ENCODE measurements around the gene ST14. TPM values are rescaled to one million over a fixed set of nuclear protein-coding genes. Genes with fewer than 3 reads are reported as not detected.
"Not testable (repeated sequence)": the region's sequence is repeated elsewhere in the genome, so short reads cannot be mapped to it uniquely, and the experiment has no call there.

Gene ST14
- total and polyA plus RNA-seq, 2 experiments from 2014 or later = not detected

GRCh38 chr11:130167146-130167545 is 7.6 kb downstream of the ST14 start:
- Histone ChIP-seq H3K27ac (peak overlapping the region; percentile 18; the same call in 1 of the 2 replicates), H4K20me1 (ENCODE audit: insufficient read depth) (no peaks in the 10 kb centered on the region), H3K9ac (no peak overlapping the region), H3K27me3 (replicated peaks; ENCODE audit: insufficient read depth) (peaks cover 2% of the 10 kb centered on the region; the same call in 1 of the 2 replicates), H3K9me2 (ENCODE audit: insufficient read depth) (no peaks in the 10 kb centered on the region), H3K4me3 (no peak overlapping the region), H2AFZ (no peak overlapping the region), H3K4me1 (ENCODE audit: insufficient read depth) (peaks cover 20% of the 10 kb centered on the region), H3K36me3 (ENCODE audit: low read depth) (no peaks in the 10 kb centered on the region), H3K4me2 (ENCODE audit: unreplicated experiment) (no peak overlapping the region), H3F3A (ENCODE audit: insufficient read depth) (peaks cover 21% of the 10 kb centered on the region), H3K9me3 (ENCODE audit: low read depth) (no peaks in the 10 kb centered on the region), H3K79me2 (ENCODE audit: insufficient read depth) (no peaks in the 10 kb centered on the region)
- WGBS, 2 experiments (ENCODE audit: low coverage in 1 of 2, low lambda C conversion rate in 2 of 2, missing lambda C conversion rate in 2 of 2) = 93 to 97% methylated on average over 3 of the region's 3 CpGs
- no peak for DNase-seq
- TF ChIP-seq EZH2phosphoT487 (IDR thresholded peaks at IDR 0.05; ENCODE audit: insufficient read depth, low read depth) (no peak), EZH2 (IDR thresholded peaks at IDR 0.05; ENCODE audit: insufficient read depth, poor library complexity, severe bottlenecking) (no peak)
- in situ Hi-C loops (cut with MboI) = no loop called here

GRCh38 chr11:130168105-130168504 is 8.5 kb downstream of the ST14 start:
- Histone ChIP-seq H3K27ac (no peak overlapping the region), H4K20me1 (ENCODE audit: insufficient read depth) (no peaks in the 10 kb centered on the region), H3K4me1 (ENCODE audit: insufficient read depth) (peaks cover 20% of the 10 kb centered on the region), H3K9ac (no peak overlapping the region), H3K9me2 (ENCODE audit: insufficient read depth) (no peaks in the 10 kb centered on the region), H3K27me3 (replicated peaks; ENCODE audit: insufficient read depth) (no peaks in the 10 kb centered on the region; the same call in 1 of the 2 replicates), H3K9me3 (ENCODE audit: low read depth) (no peaks in the 10 kb centered on the region), H3K4me3 (no peak overlapping the region), H3K4me2 (ENCODE audit: unreplicated experiment) (no peak overlapping the region), H3F3A (ENCODE audit: insufficient read depth) (peaks cover 21% of the 10 kb centered on the region), H3K79me2 (ENCODE audit: insufficient read depth) (no peaks in the 10 kb centered on the region), H2AFZ (no peak overlapping the region), H3K36me3 (ENCODE audit: low read depth) (no peaks in the 10 kb centered on the region)
- in situ Hi-C loops (cut with MboI) = no loop called here
- TF ChIP-seq EZH2phosphoT487 (IDR thresholded peaks at IDR 0.05; ENCODE audit: insufficient read depth, low read depth) (no peak), EZH2 (IDR thresholded peaks at IDR 0.05; ENCODE audit: insufficient read depth, poor library complexity, severe bottlenecking) (no peak)
- WGBS, 2 experiments (ENCODE audit: low coverage in 1 of 2, low lambda C conversion rate in 2 of 2, missing lambda C conversion rate in 2 of 2) = 46 to 50% methylated on average over 7 of the region's 7 CpGs
- DNase-seq = peak; percentile 78

- H3K9me3 ChIP-seq (ENCODE audit: low read depth) = no peaks in the 10 kb centered on the region
- no peak for TF ChIP-seq EZH2 (IDR thresholded peaks at IDR 0.05; ENCODE audit: insufficient read depth, poor library complexity, severe bottlenecking)
- no peak for TF ChIP-seq EZH2phosphoT487 (IDR thresholded peaks at IDR 0.05; ENCODE audit: insufficient read depth, low read depth)
- no peak for DNase-seq
- H4K20me1 ChIP-seq (ENCODE audit: insufficient read depth) = no peaks in the 10 kb centered on the region
- no peaks in the 10 kb centered on the region for H3K36me3 ChIP-seq (ENCODE audit: low read depth)
- H3K4me2 ChIP-seq (ENCODE audit: unreplicated experiment) = no peak overlapping the region
- no peak overlapping the region for H2AFZ ChIP-seq
- H3K4me1 ChIP-seq (ENCODE audit: insufficient read depth) = peaks cover 20% of the 10 kb centered on the region
- no peaks in the 10 kb centered on the region for H3K9me2 ChIP-seq (ENCODE audit: insufficient read depth)
- no peak overlapping the region for H3K9ac ChIP-seq
- in situ Hi-C loops (cut with MboI) = no loop called here
- H3K27ac ChIP-seq = no peak overlapping the region
- H3K4me3 ChIP-seq = no peak overlapping the region
- H3K27me3 ChIP-seq (replicated peaks; ENCODE audit: insufficient read depth) = no peaks in the 10 kb centered on the region; the same call in 1 of the 2 replicates
- no peaks in the 10 kb centered on the region for H3K79me2 ChIP-seq (ENCODE audit: insufficient read depth)
- whole genome bisulfite sequencing, 2 experiments (ENCODE audit: low coverage in 1 of 2, low lambda C conversion rate in 2 of 2, missing lambda C conversion rate in 2 of 2) = 85 to 89% methylated on average over 8 of the region's 8 CpGs
- peaks cover 21% of the 10 kb centered on the region for H3F3A ChIP-seq (ENCODE audit: insufficient read depth)
Observed at GRCh38 chr11:130170345-130170744, 10.8 kb downstream of the ST14 start.

GRCh38 chr11:130171534-130171933 is 12.0 kb downstream of the ST14 start:
- Histone ChIP-seq H2AFZ (no peak overlapping the region), H3K4me2 (ENCODE audit: unreplicated experiment) (no peak overlapping the region), H3K79me2 (ENCODE audit: insufficient read depth) (no peaks in the 10 kb centered on the region), H3K9ac (no peak overlapping the region), H3K4me1 (ENCODE audit: insufficient read depth) (peaks cover 13% of the 10 kb centered on the region), H4K20me1 (ENCODE audit: insufficient read depth) (no peaks in the 10 kb centered on the region), H3K36me3 (ENCODE audit: low read depth) (no peaks in the 10 kb centered on the region), H3K4me3 (no peak overlapping the region), H3K9me3 (ENCODE audit: low read depth) (no peaks in the 10 kb centered on the region), H3K27ac (no peak overlapping the region), H3F3A (ENCODE audit: insufficient read depth) (peaks cover 21% of the 10 kb centered on the region), H3K9me2 (ENCODE audit: insufficient read depth) (no peaks in the 10 kb centered on the region), H3K27me3 (replicated peaks; ENCODE audit: insufficient read depth) (no peaks in the 10 kb centered on the region; the same call in 1 of the 2 replicates)
- no peak for DNase-seq
- WGBS, 2 experiments (ENCODE audit: low coverage in 1 of 2, low lambda C conversion rate in 2 of 2, missing lambda C conversion rate in 2 of 2) = 18 to 20% methylated on average over 5 of the region's 5 CpGs
- in situ Hi-C loops (cut with MboI) = no loop called here
- TF ChIP-seq EZH2 (IDR thresholded peaks at IDR 0.05; ENCODE audit: insufficient read depth, poor library complexity, severe bottlenecking) (no peak), EZH2phosphoT487 (IDR thresholded peaks at IDR 0.05; ENCODE audit: insufficient read depth, low read depth) (no peak)

- H3K9me3 ChIP-seq (ENCODE audit: low read depth); H3K4me3 ChIP-seq; DNase-seq; H3K4me2 ChIP-seq (ENCODE audit: unreplicated experiment); in situ Hi-C loops (cut with MboI); H3K27me3 ChIP-seq (replicated peaks; ENCODE audit: insufficient read depth); H3K79me2 ChIP-seq (ENCODE audit: insufficient read depth); H4K20me1 ChIP-seq (ENCODE audit: insufficient read depth); H3K9ac ChIP-seq; H3K27ac ChIP-seq; H3K36me3 ChIP-seq (ENCODE audit: low read depth); H3K9me2 ChIP-seq (ENCODE audit: insufficient read depth); H3K4me1 ChIP-seq (ENCODE audit: insufficient read depth); H2AFZ ChIP-seq: not testable (repeated sequence)
- H3F3A ChIP-seq (ENCODE audit: insufficient read depth) = peaks cover 18% of the 10 kb centered on the region
- 57 to 60% methylated on average over 3 of the region's 3 CpGs for WGBS, 2 experiments (ENCODE audit: low coverage in 1 of 2, low lambda C conversion rate in 2 of 2, missing lambda C conversion rate in 2 of 2)
Observed at GRCh38 chr11:130172001-130172400, 12.4 kb downstream of the ST14 start.
